Prostate gland (tissue), 2 donors: ENCODE measurements around the gene ZNF578. TPM values are rescaled to one million over a fixed set of nuclear protein-coding genes. Genes with fewer than 3 reads are reported as not detected.

ENCODE experiments used
- DNase-seq: peaks from one replicate; pipeline ENCODE4 v3.0.0-alpha.2; 2019; ENCODE audit warnings: low spot score
- H3K27ac ChIP-seq, 2 donors: fragments of 200-600 bp; sonication (generic); 2 replicates each; pipeline ENCODE4 v1.5.1; 2017 to 2019
- H3K27me3 ChIP-seq: fragments of 200-600 bp; sonication (generic); replicated peaks from 2 replicates; pipeline ENCODE4 v1.5.1; 2019; ENCODE audit not compliant: insufficient read depth
- H3K36me3 ChIP-seq, 2 donors: fragments of 200-600 bp; sonication (generic); 1 replicate in 1 of 2; 2 replicates in 1 of 2; pipeline versions ENCODE4 v1.5.1 to v1.8.1; 2017 to 2019
- H3K4me1 ChIP-seq: fragments of 200-600 bp; sonication (generic); replicated peaks from 2 replicates; pipeline ENCODE4 v1.5.1; 2019
- H3K4me3 ChIP-seq, 2 donors: fragments of 200-600 bp; sonication (generic); 2 replicates each; pipeline ENCODE4 v1.5.1; 2017 to 2019
- H3K9me3 ChIP-seq: fragments of 200-600 bp; sonication (generic); 2 replicates; pipeline ENCODE4 v1.5.1; 2017
- CTCF ChIP-seq, 4 experiments: fragments of 200-600 bp in 2 of 4; fragments of 450-650 bp in 2 of 4; sonication (generic) in 2 of 4; IDR thresholded peaks; 1 replicate in 3 of 4; 2 replicates in 1 of 4; pipeline ENCODE4 v1.5.1; 2016 to 2019; ENCODE audit warnings: antibody characterized with exemption in 4 of 4, mild to moderate bottlenecking in 2 of 4, moderate library complexity in 2 of 4
- POLR2A ChIP-seq: fragments of 450-650 bp; IDR thresholded peaks from one replicate; pipeline ENCODE4 v1.6.1; 2016; ENCODE audit warnings: antibody characterized with exemption, mild to moderate bottlenecking
- POLR2AphosphoS5 ChIP-seq: sonication (generic); formaldehyde crosslinking; IDR thresholded peaks from one replicate; pipeline ENCODE4 v1.6.1; 2017; ENCODE audit warnings: antibody characterized with exemption
- whole genome bisulfite sequencing: methylation state at CpG from one replicate; pipeline ENCODE4 v1.1.5; 2018; 5-methylcytosine and 5-hydroxymethylcytosine counted together
- intact Hi-C: fragments of 100-400 bp; cut with DNase I; formaldehyde crosslinking; loops from one replicate; pipeline ENCODE4 v1.14.2; 2022
- total RNA-seq, 2 donors: library from RNA; depleted of rRNA; stranded (reverse); fragments of >200 nt; gene quantifications; one replicate each; pipeline ENCODE4 v1.1.0, GENCODE V29; 2016

ZNF578 gene
- total RNA-seq, 2 donors from 2014 or later, result 0.68 to 10.2 TPM

- Histone ChIP-seq H3K27ac (no peak overlapping the region), H3K4me1 (no peaks in the 10 kb centered on the region), H3K4me3 (no peak overlapping the region), H3K9me3 (no peaks in the 10 kb centered on the region), H3K36me3 (no peaks in the 10 kb centered on the region), H3K27me3 (no peaks in the 10 kb centered on the region)
- TF ChIP-seq CTCF (IDR thresholded peaks at IDR 0.05) (no peak), POLR2A (no peak), POLR2AphosphoS5 (no peak)
- WGBS, result 76% methylated on average over 14 of the region's 14 CpGs
- no peak for DNase-seq
- intact Hi-C loops, result loop anchor here (10.0 kb wide), 1 partner anchor 212 kb away; the partner anchor contains the start of gene ZNF611
Observed at GRCh38 chr19:52522551-52522950, 69.2 kb downstream of the ZNF578 start.

- no peak overlapping the region for H3K27ac ChIP-seq
- no peaks in the 10 kb centered on the region for H3K9me3 ChIP-seq
- no peaks in the 10 kb centered on the region for H3K27me3 ChIP-seq
- 92% methylated on average over 20 of the region's 20 CpGs for WGBS
- H3K36me3 ChIP-seq, result no peaks in the 10 kb centered on the region
- H3K4me1 ChIP-seq, result no peaks in the 10 kb centered on the region
- H3K4me3 ChIP-seq, result no peak overlapping the region
- TF ChIP-seq POLR2AphosphoS5, result no peak
- TF ChIP-seq CTCF (IDR thresholded peaks at IDR 0.05), result no peak
- TF ChIP-seq POLR2A, result no peak
- intact Hi-C loops, result loop anchor here (10.0 kb wide), 1 partner anchor 211 kb away; the partner anchor contains the start of gene ZNF611
- no peak for DNase-seq
Observed at GRCh38 chr19:52524086-52524485, 70.7 kb downstream of the ZNF578 start.

GRCh38 chr19:52527134-52527955 is 74.0 kb downstream of the ZNF578 start, which contains the start of gene ZNF808:
ZNF808 (plus strand) TSS chr19:52527668; CDS start chr19:52543285, 15,617 bp downstream.
- H3K27me3 ChIP-seq, result no peaks in the 10 kb centered on the region
- peak; percentile 94 for DNase-seq
- no peaks in the 10 kb centered on the region for H3K36me3 ChIP-seq
- H3K27ac ChIP-seq, result peak within 1 kb of the TSS; percentile 84
- peak within 1 kb of the TSS; percentile 54 to 64 for H3K4me3 ChIP-seq
- intact Hi-C loops, result loop anchor here (10.0 kb wide), 1 partner anchor 207 kb away; the partner anchor contains the start of gene ZNF611
- no peaks in the 10 kb centered on the region for H3K4me1 ChIP-seq
- TF ChIP-seq POLR2A, result peak; percentile 35
- TF ChIP-seq CTCF (IDR thresholded peaks at IDR 0.05), result peak in 3 of 4 experiments; percentile 42 to 78 (median 74)
- peak; percentile 63 for TF ChIP-seq POLR2AphosphoS5
- no peaks in the 10 kb centered on the region for H3K9me3 ChIP-seq
- WGBS, result under 1% methylated on average over 44 of the region's 54 CpGs

DNA sequence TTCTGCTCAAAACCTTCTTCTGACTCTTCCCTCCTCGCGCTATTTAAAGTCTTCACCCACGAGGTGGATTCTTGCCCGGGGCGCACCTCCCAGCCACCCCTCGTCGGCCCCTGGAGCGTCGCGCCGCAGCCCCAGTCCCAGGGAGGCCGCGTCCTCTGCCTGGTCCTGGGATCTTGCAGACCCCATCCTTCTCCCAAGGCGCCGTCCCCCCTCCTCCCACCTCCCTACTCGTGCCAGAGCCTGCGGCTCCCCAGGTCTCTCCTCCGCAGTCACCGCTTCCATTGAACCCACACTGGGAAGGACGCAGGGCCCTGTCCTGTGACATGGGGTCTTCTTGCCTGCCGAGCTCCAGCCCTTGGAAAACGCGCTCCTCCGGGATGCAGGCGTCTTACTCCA is 74.6 kb downstream of the ZNF578 start:
- WGBS, result 2% methylated on average over 25 of the region's 25 CpGs

More for the DNA sequence above, 74.6 kb downstream of the ZNF578 start:
- no peaks in the 10 kb centered on the region for H3K9me3 ChIP-seq
- H3K4me3 ChIP-seq, result peak overlapping the region; percentile 54 to 64
- H3K27me3 ChIP-seq, result no peaks in the 10 kb centered on the region
- H3K27ac ChIP-seq, result peak overlapping the region; percentile 84
- no peak for TF ChIP-seq POLR2A
- TF ChIP-seq POLR2AphosphoS5, result no peak
- no peak for TF ChIP-seq CTCF (IDR thresholded peaks at IDR 0.05)
- no peaks in the 10 kb centered on the region for H3K36me3 ChIP-seq
- intact Hi-C loops, result loop anchor here (10.0 kb wide), 1 partner anchor 207 kb away; the partner anchor contains the start of gene ZNF611
- DNase-seq, result no peak
- no peaks in the 10 kb centered on the region for H3K4me1 ChIP-seq
